ENCODE data around the gene DLGAP5.

The DLGAP5 gene

GRCh38 chr14:55139141-55139540 lies 52.2 kb downstream of the DLGAP5 start:
- no peak overlapping the region for H3K27ac ChIP-seq (ENCODE audit: low read depth, low read length)
- H3F3A ChIP-seq (ENCODE audit: control insufficient read depth, insufficient read depth): no peaks in the 10 kb centered on the region
- H3K4me3 ChIP-seq (ENCODE audit: low read length): no peak overlapping the region
- H3K79me2 ChIP-seq (ENCODE audit: control insufficient read depth, low read length): no peaks in the 10 kb centered on the region
- no peaks in the 10 kb centered on the region for H3K9me3 ChIP-seq (ENCODE audit: control insufficient read depth, insufficient read depth, low read length)
- no peaks in the 10 kb centered on the region for H3K9me2 ChIP-seq (replicated peaks; ENCODE audit: control insufficient read depth, low read length)
- H3K4me2 ChIP-seq (ENCODE audit: low read length): no peak overlapping the region
- no peaks in the 10 kb centered on the region for H4K20me1 ChIP-seq (ENCODE audit: control insufficient read depth, insufficient read depth, low read depth, low read length)
- H3K36me3 ChIP-seq (ENCODE audit: control insufficient read depth, low read length): no peaks in the 10 kb centered on the region
- no peaks in the 10 kb centered on the region for H3K4me1 ChIP-seq (ENCODE audit: control insufficient read depth, low read length)
- TF ChIP-seq CTCF (IDR thresholded peaks at IDR 0.05; ENCODE audit: low read depth, low read length, poor library complexity, severe bottlenecking): no peak
- TF ChIP-seq EZH2phosphoT487 (IDR thresholded peaks at IDR 0.05; ENCODE audit: borderline replicate concordance, low read length): no peak
- H3K27me3 ChIP-seq (ENCODE audit: control insufficient read depth, low read length): no peaks in the 10 kb centered on the region

- H4K20me1 ChIP-seq (ENCODE audit: control insufficient read depth, insufficient read depth, low read depth, low read length): no peaks in the 10 kb centered on the region
- no peaks in the 10 kb centered on the region for H3F3A ChIP-seq (ENCODE audit: control insufficient read depth, insufficient read depth)
- no peak overlapping the region for H3K4me3 ChIP-seq (ENCODE audit: low read length)
- H3K36me3 ChIP-seq (ENCODE audit: control insufficient read depth, low read length): no peaks in the 10 kb centered on the region
- no peak overlapping the region for H3K27ac ChIP-seq (ENCODE audit: low read depth, low read length)
- H3K9me2 ChIP-seq (replicated peaks; ENCODE audit: control insufficient read depth, low read length): no peaks in the 10 kb centered on the region
- TF ChIP-seq CTCF (IDR thresholded peaks at IDR 0.05; ENCODE audit: low read depth, low read length, poor library complexity, severe bottlenecking) (no peak), EZH2phosphoT487 (IDR thresholded peaks at IDR 0.05; ENCODE audit: borderline replicate concordance, low read length) (no peak)
- H3K27me3 ChIP-seq (ENCODE audit: control insufficient read depth, low read length): no peaks in the 10 kb centered on the region
- H3K79me2 ChIP-seq (ENCODE audit: control insufficient read depth, low read length): no peaks in the 10 kb centered on the region
- no peak overlapping the region for H3K4me2 ChIP-seq (ENCODE audit: low read length)
- H3K4me1 ChIP-seq (ENCODE audit: control insufficient read depth, low read length): no peaks in the 10 kb centered on the region
- H3K9me3 ChIP-seq (ENCODE audit: control insufficient read depth, insufficient read depth, low read length): no peaks in the 10 kb centered on the region
These were observed 53.3 kb downstream of the DLGAP5 start for GRCh38 chr14:55138091-55138490.

- TF ChIP-seq EZH2phosphoT487 (IDR thresholded peaks at IDR 0.05; ENCODE audit: borderline replicate concordance, low read length): no peak
- no peak for TF ChIP-seq CTCF (IDR thresholded peaks at IDR 0.05; ENCODE audit: low read depth, low read length, poor library complexity, severe bottlenecking)
- Histone ChIP-seq H3K27ac (ENCODE audit: low read depth, low read length) (no peak overlapping the region), H4K20me1 (ENCODE audit: control insufficient read depth, insufficient read depth, low read depth, low read length) (no peaks in the 10 kb centered on the region), H3K9me3 (ENCODE audit: control insufficient read depth, insufficient read depth, low read length) (no peaks in the 10 kb centered on the region), H3K79me2 (ENCODE audit: control insufficient read depth, low read length) (no peaks in the 10 kb centered on the region), H3K36me3 (ENCODE audit: control insufficient read depth, low read length) (no peaks in the 10 kb centered on the region), H3K4me2 (ENCODE audit: low read length) (no peak overlapping the region), H3K9me2 (replicated peaks; ENCODE audit: control insufficient read depth, low read length) (no peaks in the 10 kb centered on the region), H3K4me1 (ENCODE audit: control insufficient read depth, low read length) (no peaks in the 10 kb centered on the region), H3K4me3 (ENCODE audit: low read length) (no peak overlapping the region), H3F3A (ENCODE audit: control insufficient read depth, insufficient read depth) (no peaks in the 10 kb centered on the region), H3K27me3 (ENCODE audit: control insufficient read depth, low read length) (no peaks in the 10 kb centered on the region)
These were observed 54.2 kb downstream of the DLGAP5 start for GRCh38 chr14:55136885-55137786.
